Inferior parietal cortex (tissue), 1 donor: ENCODE results near the gene PARP3.
A peak's percentile ranks its signal among the peaks of the same experiment; 100 is the strongest.

Experiments used
- DNase-seq: peaks from one replicate; pipeline ENCODE4 v3.0.0-alpha.2; 2016; ENCODE audit errors: extremely low spot score

PARP3 gene

DNA sequence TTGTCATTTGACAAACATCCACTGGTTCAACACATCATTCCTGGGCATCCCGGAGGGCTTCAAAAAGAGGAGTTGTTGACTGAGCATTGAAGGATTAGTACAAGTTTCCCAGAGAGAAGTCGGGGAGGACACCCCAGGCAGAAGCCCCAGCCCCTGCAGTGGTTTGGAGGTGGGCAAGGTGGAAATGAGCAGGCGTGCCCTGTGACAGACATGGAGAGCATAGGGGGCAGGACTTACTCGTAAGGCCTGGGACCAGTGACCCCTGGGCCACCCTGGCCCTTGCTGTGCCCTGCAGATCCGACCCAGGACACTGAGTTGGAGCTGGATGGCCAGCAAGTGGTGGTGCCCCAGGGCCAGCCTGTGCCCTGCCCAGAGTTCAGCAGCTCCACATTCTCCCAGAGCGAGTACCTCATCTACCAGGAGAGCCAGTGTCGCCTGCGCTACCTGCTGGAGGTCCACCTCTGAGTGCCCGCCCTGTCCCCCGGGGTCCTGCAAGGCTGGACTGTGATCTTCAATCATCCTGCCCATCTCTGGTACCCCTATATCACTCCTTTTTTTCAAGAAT, 5.9 kb downstream of the PARP3 start:
- no peak for DNase-seq

DNA sequence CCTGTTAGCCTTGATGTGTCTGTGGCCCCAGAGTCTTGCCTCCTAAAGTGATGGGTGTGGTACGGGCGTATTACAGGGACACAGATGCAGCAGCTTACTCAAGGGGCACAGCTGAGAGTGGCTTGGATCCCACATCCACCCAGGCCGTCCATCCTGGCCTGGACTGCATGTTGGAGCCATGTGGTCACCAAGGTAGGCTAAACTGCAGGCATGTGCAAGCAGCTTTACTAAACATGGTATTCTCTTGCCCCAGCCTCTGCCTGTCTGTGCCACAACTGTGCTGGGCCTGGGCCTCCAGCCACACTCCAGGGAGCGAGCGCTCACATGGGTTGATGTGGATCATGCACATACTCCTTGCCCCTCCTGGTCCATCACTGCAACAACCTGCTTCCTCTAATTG, 7.0 kb downstream of the PARP3 start:
- no peak for DNase-seq

DNA sequence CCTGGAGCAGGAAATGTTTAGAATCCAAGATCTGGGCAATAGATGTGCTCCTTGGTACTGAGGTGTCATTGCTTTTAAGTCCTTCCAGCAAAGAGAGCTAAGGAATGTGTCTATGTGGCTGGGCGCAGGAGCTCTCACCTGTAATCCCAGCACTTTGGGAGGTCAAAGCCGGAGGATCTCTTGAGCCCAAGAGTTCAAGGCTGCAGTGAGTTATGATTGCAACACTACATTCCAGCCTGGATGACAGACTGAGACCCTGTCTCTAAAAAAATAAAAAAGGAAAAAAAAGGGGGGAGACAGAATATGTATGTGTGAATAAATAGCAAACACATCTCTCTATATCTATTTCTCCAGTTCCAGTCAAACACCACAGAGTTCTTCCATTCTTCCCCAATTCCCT, 8.7 kb downstream of the PARP3 start:
- DNase-seq, result no peak

DNA sequence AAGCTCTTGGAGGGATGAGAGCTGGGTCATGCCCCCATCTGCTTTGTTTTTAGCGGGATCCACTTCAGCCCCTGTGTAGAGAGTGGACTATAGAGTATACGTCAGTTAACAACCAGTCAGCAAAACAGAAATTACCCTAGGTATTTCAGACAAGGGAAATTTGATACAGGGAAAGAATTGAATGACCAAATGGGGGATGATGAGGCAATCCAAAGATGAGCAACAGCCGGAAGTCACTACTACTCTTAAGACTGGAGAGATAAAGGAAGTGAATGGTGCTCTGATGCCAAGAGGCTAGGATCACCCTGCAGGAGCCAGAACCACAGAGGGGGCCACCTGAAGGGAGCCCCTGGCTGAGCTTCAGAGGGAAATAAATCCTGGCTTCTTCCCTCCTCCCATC, 11.3 kb downstream of the PARP3 start:
- DNase-seq, result no peak

DNA sequence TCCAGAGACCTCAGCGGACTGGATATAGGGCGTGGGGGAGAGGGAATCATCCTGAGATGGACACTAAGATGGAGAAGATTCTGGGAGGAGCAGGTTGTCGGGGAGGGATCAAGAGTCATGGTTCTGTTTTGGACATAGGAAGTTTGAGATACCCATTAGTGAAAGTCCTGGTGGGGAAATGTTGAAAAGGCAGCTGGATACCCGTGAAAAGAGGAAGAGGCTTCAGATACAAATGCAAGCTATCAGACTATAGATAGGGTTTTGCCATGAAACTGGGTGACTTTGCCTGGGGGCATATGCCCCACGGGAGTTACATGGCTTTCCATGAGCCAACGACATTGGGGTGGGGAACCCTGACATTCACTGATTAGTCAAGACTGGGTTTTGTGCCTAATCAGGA, 11.9 kb downstream of the PARP3 start:
- no peak for DNase-seq

DNA sequence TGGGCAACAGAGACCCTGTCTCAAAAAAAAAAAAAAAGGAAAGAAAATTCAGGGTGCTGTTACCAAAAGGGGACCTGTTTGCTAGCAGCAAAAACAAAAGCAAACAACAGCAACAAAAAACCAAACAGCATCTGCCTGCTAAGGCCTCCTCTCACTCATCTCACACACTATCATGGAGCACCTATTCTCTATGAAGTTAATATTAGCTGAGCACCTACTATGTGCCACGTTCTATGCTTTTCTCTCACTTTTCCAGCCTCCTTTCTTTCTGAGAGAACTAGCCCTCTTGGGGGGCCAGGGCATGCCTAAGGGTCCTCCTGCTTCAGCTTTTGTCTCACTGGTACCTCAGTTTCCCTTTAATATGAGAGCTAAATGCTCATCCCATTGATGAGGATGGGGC, 12.6 kb downstream of the PARP3 start:
- no peak for DNase-seq

DNA sequence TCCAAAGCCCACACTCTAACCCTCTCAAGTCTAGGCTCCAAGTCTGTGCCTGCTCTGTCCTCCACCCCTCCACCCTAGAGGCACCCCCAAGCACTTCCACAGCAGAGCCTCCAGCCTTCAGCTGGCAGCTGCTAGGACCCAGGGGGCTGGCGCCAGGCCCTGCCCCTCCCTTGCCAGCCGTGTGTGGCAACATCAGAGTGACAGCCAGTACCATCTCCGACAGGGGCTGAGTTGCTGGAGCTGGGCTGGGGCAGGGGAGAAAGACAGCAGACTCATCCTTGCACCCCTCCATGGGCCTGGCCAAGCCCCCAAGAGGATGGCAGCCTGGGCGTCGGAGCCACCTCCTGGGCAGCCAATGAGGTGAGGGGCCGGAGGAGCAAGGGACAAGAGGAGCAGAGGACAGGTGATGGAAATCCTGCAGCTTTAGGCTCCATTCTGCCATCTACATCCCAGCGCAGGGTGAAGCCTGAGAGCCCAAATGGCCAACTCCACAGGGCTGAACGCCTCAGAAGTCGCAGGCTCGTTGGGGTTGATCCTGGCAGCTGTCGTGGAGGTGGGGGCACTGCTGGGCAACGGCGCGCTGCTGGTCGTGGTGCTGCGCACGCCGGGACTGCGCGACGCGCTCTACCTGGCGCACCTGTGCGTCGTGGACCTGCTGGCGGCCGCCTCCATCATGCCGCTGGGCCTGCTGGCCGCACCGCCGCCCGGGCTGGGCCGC, 13.2 kb downstream of the PARP3 start, which contains the start of gene GPR62:
Gene GPR62 (plus strand): TSS at position 207 of the 718 bp plus-strand sequence. CDS start 272 bp downstream, at position 479.
- DNase-seq, result peak; percentile 68

DNA sequence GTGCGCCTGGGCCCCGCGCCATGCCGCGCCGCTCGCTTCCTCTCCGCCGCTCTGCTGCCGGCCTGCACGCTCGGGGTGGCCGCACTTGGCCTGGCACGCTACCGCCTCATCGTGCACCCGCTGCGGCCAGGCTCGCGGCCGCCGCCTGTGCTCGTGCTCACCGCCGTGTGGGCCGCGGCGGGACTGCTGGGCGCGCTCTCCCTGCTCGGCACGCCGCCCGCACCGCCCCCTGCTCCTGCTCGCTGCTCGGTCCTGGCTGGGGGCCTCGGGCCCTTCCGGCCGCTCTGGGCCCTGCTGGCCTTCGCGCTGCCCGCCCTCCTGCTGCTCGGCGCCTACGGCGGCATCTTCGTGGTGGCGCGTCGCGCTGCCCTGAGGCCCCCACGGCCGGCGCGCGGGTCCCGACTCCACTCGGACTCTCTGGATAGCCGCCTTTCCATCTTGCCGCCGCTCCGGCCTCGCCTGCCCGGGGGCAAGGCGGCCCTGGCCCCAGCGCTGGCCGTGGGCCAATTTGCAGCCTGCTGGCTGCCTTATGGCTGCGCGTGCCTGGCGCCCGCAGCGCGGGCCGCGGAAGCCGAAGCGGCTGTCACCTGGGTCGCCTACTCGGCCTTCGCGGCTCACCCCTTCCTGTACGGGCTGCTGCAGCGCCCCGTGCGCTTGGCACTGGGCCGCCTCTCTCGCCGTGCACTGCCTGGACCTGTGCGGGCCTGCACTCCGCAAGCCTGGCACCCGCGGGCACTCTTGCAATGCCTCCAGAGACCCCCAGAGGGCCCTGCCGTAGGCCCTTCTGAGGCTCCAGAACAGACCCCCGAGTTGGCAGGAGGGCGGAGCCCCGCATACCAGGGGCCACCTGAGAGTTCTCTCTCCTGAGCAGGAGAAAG, 14.0 kb downstream of the PARP3 start:
- no peak for DNase-seq

DNA sequence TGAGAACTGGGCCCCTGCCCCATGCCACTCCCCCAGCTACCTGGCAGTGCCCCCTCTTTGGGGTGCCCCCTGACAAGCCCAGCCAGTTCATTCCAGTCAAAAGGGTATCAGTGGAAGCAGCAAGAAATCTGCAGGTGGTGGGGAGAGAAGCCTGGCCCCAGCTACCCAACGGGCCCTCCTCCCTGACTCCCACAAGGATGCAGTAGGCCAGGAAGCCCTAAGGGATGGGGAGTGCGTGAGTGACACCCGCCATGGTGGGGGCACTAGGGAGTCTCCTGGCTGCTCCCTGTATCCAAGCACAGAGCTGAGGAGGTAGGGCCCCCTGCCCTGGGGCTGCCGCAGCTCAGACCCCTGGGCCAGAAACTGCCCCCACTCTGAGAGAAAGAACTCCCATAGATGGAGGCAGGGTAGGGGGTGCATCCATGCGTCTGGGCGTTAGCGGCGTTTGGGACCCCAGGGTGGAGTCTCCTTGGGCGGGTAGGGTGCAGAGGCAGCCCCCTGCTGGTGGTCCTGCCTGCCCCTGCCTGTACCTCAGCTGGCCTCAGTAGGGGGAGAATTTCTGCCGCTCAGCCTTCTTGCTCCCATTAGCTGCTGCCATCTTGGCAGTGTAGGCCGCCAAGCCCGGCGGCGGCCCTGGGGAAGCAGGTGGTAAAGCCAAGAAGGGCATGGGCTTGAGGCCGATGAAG, 15.5 kb downstream of the PARP3 start:
- no peak for DNase-seq

DNA sequence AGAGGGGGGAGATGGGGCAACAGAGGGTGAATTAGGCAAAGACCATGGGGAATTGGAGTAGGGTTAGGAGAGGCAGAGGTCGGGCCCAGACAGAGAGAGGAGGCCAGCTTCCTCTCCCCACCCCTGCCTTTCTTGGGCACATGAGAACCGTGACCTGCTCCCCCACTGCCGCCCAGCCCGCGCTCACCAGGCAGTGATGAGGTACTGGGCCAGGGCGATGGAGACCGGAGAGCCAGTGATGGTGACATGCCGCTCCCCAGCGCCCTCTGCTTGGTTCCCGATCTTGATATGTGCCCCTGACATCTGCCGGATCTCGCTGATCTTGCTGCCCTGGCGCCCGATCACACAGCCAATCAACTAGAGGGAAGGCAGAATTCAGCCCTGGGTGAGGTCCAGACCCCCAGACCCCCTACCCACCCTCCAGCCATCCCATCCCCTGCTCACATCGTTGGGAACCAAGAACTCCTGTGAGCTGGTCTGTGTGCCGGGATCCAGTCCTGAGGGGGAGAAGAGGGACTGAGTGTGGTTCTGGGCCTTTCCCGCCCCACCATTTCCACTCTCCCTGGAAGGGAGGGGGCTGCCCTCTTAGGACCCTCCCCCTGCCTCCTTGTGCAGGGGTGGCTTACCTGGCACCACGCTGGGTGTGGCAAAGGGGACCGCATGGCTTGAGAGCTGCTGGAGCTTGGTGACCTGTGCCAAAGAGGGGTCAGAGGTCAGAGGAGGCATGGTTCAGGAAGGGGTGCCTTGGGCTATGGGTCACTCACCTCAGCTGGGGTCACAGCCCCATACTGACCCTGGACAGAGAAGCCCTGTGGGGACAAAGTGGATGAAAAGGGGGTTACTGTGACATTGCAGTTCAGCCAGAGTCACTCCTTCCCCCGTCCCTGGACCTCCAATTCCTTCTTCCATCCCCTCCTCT, 16.7 kb downstream of the PARP3 start:
- no peak for DNase-seq

DNA sequence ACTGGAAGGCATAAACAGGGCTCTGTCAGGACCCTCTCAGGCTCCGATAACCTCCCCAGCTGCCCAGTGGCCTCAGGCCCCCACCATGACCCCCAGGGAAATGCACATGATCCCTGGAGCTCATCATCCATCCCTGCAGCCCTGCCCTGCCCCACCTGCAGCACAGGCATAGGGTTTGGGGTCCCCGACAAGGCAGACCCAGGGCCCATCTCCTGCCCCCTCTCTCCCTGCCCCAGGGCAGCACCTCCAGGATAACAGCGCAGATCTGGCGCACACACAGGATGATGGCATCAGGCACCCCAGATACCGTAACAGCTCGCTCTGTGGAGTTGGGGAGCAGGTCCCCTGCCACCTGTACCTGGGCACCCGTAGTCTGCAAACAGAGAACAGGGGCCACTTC, 17.5 kb downstream of the PARP3 start:
- no peak for DNase-seq

DNA sequence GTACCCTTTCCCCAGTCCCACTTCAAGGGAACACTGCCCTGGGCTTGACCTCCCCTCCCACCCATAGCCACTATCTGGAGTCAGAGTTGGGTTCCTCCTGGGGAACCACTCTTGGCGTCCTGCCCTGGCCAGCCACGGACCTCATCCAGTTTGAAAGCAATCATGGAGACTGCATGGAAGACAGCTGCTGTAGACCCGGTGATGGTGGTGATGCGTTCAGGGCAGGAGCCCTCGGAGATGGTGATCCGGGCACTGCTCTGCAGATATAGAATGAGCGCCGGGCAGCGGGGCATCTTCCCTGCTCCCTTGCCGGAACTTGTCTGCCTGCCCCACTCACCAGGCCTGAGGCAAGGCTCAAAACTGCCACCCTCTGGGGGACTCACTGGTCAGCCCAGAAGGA, 18.2 kb downstream of the PARP3 start:
- no peak for DNase-seq

DNA sequence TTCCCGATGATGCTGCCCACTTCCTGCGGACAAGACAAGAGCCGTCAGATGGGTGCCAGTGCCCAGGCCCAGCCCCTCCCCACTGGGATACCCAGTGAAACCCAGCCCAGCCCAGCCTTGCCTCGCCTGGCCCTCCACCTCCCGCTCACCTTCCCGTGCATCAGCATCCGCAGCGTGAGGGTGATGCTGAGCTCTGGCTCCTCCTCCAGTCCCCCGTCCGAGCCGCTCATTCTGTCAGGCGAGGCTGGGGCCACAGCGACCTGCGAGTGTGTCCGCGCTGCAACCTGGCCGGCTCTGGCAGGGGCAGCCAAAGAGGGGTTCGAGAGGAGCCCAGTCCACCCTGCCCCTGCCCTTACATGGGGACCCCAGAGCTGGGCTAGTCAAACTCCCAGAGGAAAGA, 18.8 kb downstream of the PARP3 start:
- no peak for DNase-seq

DNA sequence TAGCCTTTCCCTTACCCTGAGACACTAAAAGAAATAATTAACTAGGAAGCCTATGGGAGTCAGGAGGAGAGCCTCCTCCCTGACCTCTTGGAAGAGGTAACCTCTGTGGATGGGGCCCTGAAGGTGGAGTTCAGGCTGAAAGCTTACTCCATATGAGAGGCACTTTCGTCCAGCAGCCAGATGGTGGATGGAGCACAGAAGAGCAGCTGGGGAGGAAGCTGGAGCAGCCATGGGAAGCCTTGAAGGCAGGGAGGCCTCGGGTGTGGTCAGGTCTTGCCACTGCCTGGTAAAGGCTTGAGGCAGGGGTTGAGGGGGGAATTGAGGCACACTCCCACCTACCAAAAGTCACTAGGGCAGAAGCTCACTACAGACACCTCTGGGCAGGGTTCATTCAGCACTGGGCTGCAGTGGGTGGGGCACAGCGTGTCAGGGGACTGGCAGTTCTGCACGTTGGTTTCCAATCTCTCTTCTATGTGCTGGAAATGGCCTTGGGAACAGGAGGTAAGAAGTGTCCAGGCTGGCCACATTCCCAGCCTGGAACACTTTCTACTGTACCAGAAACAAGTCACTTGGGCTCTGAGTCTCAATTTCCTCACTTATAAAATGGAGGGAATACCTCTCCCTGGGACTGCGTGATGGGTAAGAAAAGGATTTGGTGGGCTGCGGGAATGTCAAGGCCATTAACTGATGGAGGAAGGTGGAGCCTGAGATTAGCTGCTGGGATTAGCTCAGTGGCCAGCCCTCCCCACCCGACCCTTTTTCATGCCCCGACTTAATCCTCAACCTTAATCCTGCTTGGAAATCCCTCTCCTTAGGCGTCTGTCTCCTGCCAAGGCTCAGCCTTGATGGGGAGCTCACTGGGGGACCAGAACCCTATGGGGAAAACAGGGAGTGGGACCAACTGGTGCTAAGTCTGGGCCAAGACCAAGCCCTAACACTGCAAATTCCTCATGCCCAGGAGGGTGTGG, 19.7 kb downstream of the PARP3 start:
- no peak for DNase-seq

DNA sequence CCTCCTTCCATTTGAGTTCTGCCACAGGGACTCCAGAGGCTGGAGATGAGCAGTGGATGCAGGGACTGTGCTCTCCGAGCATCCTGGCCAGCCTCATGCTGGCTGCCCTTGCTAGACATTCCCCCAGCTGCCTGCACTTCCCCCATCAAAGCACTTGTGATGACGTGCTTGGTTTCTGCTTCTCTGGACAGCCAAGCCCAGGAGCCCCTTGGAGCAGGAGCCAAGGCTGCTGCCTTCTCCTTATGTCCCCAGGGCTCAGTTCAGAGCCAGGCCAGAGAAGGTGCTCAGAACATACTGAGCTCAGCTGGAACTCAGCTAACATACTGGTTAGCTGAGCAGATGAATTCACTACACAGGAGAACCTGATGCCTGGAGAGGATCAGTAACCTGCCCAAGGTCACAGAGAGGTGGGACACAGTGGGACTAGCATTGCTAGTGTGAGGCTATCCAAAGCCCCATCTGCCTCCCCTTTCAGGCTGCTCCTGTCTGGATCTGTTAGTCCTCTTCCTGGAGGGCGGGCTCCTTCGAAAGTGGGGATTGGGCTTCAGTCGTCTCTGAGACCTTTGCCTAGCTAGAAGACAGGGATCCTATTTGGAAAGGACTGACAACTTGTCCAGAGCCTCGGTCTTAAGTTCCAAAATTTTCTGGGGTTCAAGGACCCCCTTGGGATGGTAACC, 20.8 kb downstream of the PARP3 start:
- no peak for DNase-seq

DNA sequence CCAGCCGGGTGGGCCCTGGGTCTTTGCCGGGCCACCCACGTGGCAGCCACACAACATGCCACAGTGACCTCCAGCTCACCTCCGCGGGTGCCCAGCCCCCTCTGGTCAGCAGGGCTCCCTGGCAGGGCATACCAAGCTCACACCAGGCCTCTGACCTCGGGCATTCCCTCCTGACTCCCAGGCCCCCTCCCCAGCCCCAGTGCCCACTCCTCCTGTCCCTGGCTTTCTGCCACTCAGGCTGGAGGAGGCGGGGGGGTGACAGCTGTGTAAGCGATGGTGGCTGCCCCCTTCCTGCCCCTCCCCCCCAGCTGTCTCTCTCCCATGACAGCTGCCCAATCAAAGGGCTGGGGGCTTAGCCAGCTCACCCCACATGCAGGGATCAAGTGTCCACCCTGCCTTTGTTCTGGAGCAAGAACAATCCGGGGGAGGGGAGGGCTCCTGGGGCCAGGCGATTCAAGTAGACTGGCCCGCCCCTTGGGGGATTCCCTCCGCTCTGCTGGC, 21.8 kb downstream of the PARP3 start:
- DNase-seq, result no peak

DNA sequence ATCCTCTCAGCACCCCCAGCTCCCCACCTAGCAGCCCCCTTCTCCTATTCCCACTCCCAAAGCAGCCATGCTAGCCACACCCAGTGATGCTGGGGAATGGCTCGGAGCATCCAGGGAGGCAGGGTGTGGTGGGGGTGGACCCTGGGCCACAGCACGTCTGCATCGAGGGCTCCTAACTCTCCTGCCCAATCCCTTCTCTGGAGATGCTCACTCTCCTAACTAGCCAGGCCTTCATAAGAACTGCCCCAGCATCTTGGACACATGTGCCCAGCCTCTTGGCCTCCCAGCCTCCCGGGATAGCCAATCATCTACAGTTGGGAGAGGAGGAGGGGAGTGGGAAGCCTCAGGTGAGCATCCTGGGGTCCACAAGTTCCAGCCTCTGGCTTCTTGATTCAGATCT, 22.4 kb downstream of the PARP3 start:
- DNase-seq, result no peak

DNA sequence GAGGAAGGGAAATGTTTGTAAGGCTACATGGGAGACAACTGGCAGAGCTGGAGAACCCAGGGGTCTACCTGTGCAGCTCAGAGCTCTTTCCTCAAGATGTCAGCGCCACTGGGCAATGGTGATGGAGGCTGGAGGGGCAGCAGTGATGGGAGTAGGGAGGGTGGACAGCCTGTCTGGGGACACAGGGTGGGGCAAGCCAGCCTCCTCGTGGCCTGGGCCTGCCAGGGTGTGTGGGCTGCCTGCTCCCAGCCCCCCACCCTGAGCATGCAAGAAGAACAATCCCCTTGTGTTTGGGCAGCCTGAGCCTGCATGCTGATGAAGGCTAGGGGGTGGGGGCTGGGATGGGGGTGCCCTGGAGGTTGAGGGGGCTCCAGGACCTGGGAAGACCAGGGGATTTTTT, 23.9 kb downstream of the PARP3 start:
- DNase-seq, result no peak

DNA sequence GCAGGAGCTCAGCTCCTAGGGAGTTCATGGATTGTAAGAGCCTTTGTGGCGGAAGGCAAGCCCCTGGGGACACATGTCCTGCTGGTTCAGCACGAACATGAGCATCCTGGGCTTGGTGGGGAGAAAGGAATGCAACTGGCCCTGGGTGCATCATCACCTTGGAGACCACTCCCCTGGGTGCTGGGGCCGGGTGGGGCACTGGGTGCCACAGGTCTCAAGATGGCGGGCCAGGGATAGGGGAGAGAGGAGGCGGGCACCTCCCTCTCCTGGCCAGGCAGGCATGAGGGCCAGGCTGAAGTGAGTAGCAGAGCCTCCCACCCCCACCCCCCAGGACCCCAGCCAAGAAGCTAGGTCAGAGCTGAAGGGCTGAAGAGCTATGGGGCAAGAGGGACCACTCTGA, 24.3 kb downstream of the PARP3 start:
- DNase-seq, result no peak
